Transverse colon (tissue), 3 donors: ENCODE measurements around the gene SMG1.

Experiments
- EP300 ChIP-seq: sonication (generic); formaldehyde crosslinking; IDR thresholded peaks from one replicate; pipeline ENCODE4 v1.6.1; 2017; ENCODE audit warnings: antibody characterized with exemption, low read depth
- POLR2A ChIP-seq: fragments of 450-650 bp; IDR thresholded peaks from one replicate; pipeline ENCODE4 v1.6.1; 2016; ENCODE audit warnings: antibody characterized with exemption, mild to moderate bottlenecking, moderate library complexity
- TF ChIP-seq, protein P1 (sequence below), 5 experiments: fragments of 200-600 bp in 3 of 5; fragments of 450-650 bp in 2 of 5; sonication (generic) in 3 of 5; IDR thresholded peaks; 1 replicate in 2 of 5; 2 replicates in 3 of 5; pipeline ENCODE4 v1.5.1; 2016 to 2017; ENCODE audit warnings: antibody characterized with exemption in 5 of 5, inconsistent platforms in 3 of 5, mild to moderate bottlenecking in 2 of 5, moderate library complexity in 1 of 5

- TF ChIP-seq POLR2A (no peak), EP300 (no peak)
- TF ChIP-seq, protein P1, sequence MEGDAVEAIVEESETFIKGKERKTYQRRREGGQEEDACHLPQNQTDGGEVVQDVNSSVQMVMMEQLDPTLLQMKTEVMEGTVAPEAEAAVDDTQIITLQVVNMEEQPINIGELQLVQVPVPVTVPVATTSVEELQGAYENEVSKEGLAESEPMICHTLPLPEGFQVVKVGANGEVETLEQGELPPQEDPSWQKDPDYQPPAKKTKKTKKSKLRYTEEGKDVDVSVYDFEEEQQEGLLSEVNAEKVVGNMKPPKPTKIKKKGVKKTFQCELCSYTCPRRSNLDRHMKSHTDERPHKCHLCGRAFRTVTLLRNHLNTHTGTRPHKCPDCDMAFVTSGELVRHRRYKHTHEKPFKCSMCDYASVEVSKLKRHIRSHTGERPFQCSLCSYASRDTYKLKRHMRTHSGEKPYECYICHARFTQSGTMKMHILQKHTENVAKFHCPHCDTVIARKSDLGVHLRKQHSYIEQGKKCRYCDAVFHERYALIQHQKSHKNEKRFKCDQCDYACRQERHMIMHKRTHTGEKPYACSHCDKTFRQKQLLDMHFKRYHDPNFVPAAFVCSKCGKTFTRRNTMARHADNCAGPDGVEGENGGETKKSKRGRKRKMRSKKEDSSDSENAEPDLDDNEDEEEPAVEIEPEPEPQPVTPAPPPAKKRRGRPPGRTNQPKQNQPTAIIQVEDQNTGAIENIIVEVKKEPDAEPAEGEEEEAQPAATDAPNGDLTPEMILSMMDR (IDR thresholded peaks at IDR 0.05), result no peak
Observed at GRCh38 chr16:18809165-18809564, 117.0 kb downstream of the SMG1 start.
